ENCODE measurements around the gene CROCC2. TPM values are rescaled to one million over a fixed set of nuclear protein-coding genes. Genes with fewer than 3 reads are reported as not detected.

Gene CROCC2
- total and polyA plus RNA-seq, 10 of the 15 experiments (the other 5 are each of a cell fraction or from before 2014, with no cell fraction given), result not detected

GRCh38 chr2:241020201-241020600 lies 114.1 kb downstream of the CROCC2 start:
- Histone ChIP-seq H3K79me2 (ENCODE audit: control insufficient read depth, insufficient read depth, low read length) (no peaks in the 10 kb centered on the region), H3K9ac (ENCODE audit: control insufficient read depth, insufficient read depth, low read length) (no peak overlapping the region), H2AFZ (ENCODE audit: control insufficient read depth, low read depth, low read length) (no peak overlapping the region), H3K9me3 (replicated peaks; ENCODE audit: control insufficient read depth, insufficient read depth, low read length) (peaks cover 2% of the 10 kb centered on the region; the same call in 2 of the 3 replicates), H3K36me3 (ENCODE audit: control insufficient read depth in 2 of 2, insufficient read depth in 2 of 2, low read length in 1 of 2) (no peaks in the 10 kb centered on the region), H3K4me1 (ENCODE audit: control insufficient read depth, insufficient read depth, low read length) (no peaks in the 10 kb centered on the region), H4K20me1 (ENCODE audit: control insufficient read depth, insufficient read depth) (no peaks in the 10 kb centered on the region), H3K27ac (ENCODE audit: control insufficient read depth, insufficient read depth) (no peak overlapping the region), H3K4me2 (ENCODE audit: control insufficient read depth, insufficient read depth) (no peak overlapping the region), H3K27me3 (replicated peaks in 1 of 2; ENCODE audit: control insufficient read depth in 2 of 2, insufficient read depth in 2 of 2, low read length in 1 of 2) (no peaks in the 10 kb centered on the region; a peak in 2 of 4 replicates), H3K4me3 (no peak overlapping the region)
- SMC1A ChIA-PET (ENCODE audit: uncharacterized antibody, unreplicated experiment), result no interaction called here
- RAD21 ChIA-PET (ENCODE audit: unreplicated experiment), result no interaction called here
- ATAC-seq (no peak), FAIRE-seq (no peak), DNase-seq (ENCODE audit: low read depth, low spot score) (no peak)
- TF ChIP-seq ATF7 (IDR thresholded peaks at IDR 0.05; ENCODE audit: low read depth) (no peak), CREB1 (IDR thresholded peaks at IDR 0.05; ENCODE audit: low read depth) (no peak), BHLHE40 (IDR thresholded peaks at IDR 0.05; ENCODE audit: borderline replicate concordance in 1 of 2, low read depth in 2 of 2, low read length in 1 of 2) (no peak), CBFB (IDR thresholded peaks at IDR 0.05; ENCODE audit: low read depth) (no peak), FOXM1 (IDR thresholded peaks at IDR 0.05; ENCODE audit: low read depth, low read length) (no peak), HCFC1 (IDR thresholded peaks at IDR 0.05; ENCODE audit: low read length) (no peak), MEF2A (IDR thresholded peaks at IDR 0.05; ENCODE audit: insufficient read depth, low read depth, low read length) (no peak), SUPT20H (IDR thresholded peaks at IDR 0.05; ENCODE audit: borderline replicate concordance, control insufficient read depth, low read depth, low read length) (no peak), CHD4 (IDR thresholded peaks at IDR 0.05) (no peak), BMI1 (IDR thresholded peaks at IDR 0.05; ENCODE audit: borderline replicate concordance) (no peak), FOS (IDR thresholded peaks at IDR 0.05; ENCODE audit: borderline replicate concordance, extremely low read depth, insufficient read length) (no peak)
- intact Hi-C loops (cut with micrococcal nuclease; ENCODE audit: unreplicated experiment) (no loop called here), in situ Hi-C loops (cut with MboI) (no loop called here)
- POLR2A ChIA-PET, result no interaction called here
- CTCF ChIA-PET, result no interaction called here
- 44% methylated on average over 10 of the region's 10 CpGs for WGBS (ENCODE audit: insufficient coverage, insufficient replicate concordance, low lambda C conversion rate, missing lambda C conversion rate)
- no TSS peak for BruUV-seq (replicated peaks)

Measured in GM12878 (cell line).